GM12891 (cell line): ENCODE results near the gene TMEM139.

Source experiments
- POLR2A ChIP-seq: IDR thresholded peaks from 2 replicates; pipeline ENCODE4 v1.6.1; 2011; ENCODE audit warnings: low read depth, low read length, control low read depth
- POLR2AphosphoS5 ChIP-seq: IDR thresholded peaks from 2 replicates; pipeline ENCODE4 v1.6.1; 2011; ENCODE audit warnings: low read depth, low read length, control low read depth
- TAF1 ChIP-seq: IDR thresholded peaks from 2 replicates; pipeline ENCODE4 v1.6.1; 2011; ENCODE audit warnings: low read depth, low read length, control low read depth

- TF ChIP-seq POLR2A (no peak), POLR2AphosphoS5 (no peak), TAF1 (no peak)
Measured at GRCh38 chr7:143331179-143331801, 46.5 kb downstream of the TMEM139 start.
